ENCODE results near the gene NPIPA2.
"Not testable (repeated sequence)": the region's sequence is repeated elsewhere in the genome, so short reads cannot be mapped to it uniquely, and the experiment has no call there.

- TF ChIP-seq TCF12 (IDR thresholded peaks at IDR 0.05); TCF12 (CRISPR knock-in tag; IDR thresholded peaks at IDR 0.05); NR3C1 (CRISPR knock-in tag; IDR thresholded peaks at IDR 0.05); REPIN1 (CRISPR knock-in tag; IDR thresholded peaks at IDR 0.05; ENCODE audit: borderline replicate concordance, low read depth); BHLHE40 (IDR thresholded peaks at IDR 0.05; ENCODE audit: low read length); SP5 (CRISPR knock-in tag; IDR thresholded peaks at IDR 0.05; ENCODE audit: borderline replicate concordance, low read depth); CEBPB (IDR thresholded peaks at IDR 0.05; ENCODE audit: borderline replicate concordance, low read depth, low read length); ZNF543 (CRISPR knock-in tag; IDR thresholded peaks at IDR 0.05); PHF5A (CRISPR knock-in tag; IDR thresholded peaks at IDR 0.05; ENCODE audit: low read depth, unreplicated experiment); HMGXB4 (CRISPR knock-in tag; IDR thresholded peaks at IDR 0.05; ENCODE audit: borderline replicate concordance in 1 of 2, low read depth in 1 of 2); POLR2A (IDR thresholded peaks at IDR 0.05; ENCODE audit: insufficient read depth in 1 of 2, low read depth in 2 of 2, low read length in 2 of 2): not testable (repeated sequence)
Measured at GRCh38 chr16:14701859-14702258, 40.5 kb upstream of the NPIPA2 start.

All from HepG2 (cell line).